Ishikawa (cell line): Measurements from ENCODE around the gene AP4S1.
A peak's percentile ranks its signal among the peaks of the same experiment; 100 is the strongest.

Experiments
- CEBPB ChIP-seq: IDR thresholded peaks from 2 replicates; pipeline ENCODE4 v1.6.1; 2012
- CREB1 ChIP-seq: IDR thresholded peaks from 2 replicates; pipeline ENCODE4 v1.6.1; 2012; ENCODE audit warnings: low read depth
- EGR1 ChIP-seq: IDR thresholded peaks from 2 replicates; pipeline ENCODE4 v1.6.1; 2012
- EP300 ChIP-seq: IDR thresholded peaks from 2 replicates; pipeline ENCODE4 v1.6.1; 2012; ENCODE audit warnings: borderline replicate concordance
- FOXM1 ChIP-seq: IDR thresholded peaks from 2 replicates; pipeline ENCODE4 v1.6.1; 2012; ENCODE audit warnings: low read depth, borderline replicate concordance
- NFIC ChIP-seq: IDR thresholded peaks from 2 replicates; pipeline ENCODE4 v1.6.1; 2012
- RAD21 ChIP-seq: IDR thresholded peaks from 2 replicates; pipeline ENCODE4 v1.6.1; 2012; ENCODE audit warnings: low read depth
- TAF1 ChIP-seq: IDR thresholded peaks from 2 replicates; pipeline ENCODE4 v1.6.1; 2012; ENCODE audit warnings: low read depth, mild to moderate bottlenecking
- TCF12 ChIP-seq: IDR thresholded peaks from 2 replicates; pipeline ENCODE4 v1.6.1; 2012; ENCODE audit warnings: low read depth
- TEAD4 ChIP-seq: IDR thresholded peaks from 2 replicates; pipeline ENCODE4 v1.6.1; 2012
- YY1 ChIP-seq: IDR thresholded peaks from 2 replicates; pipeline ENCODE4 v1.6.1; 2012; ENCODE audit warnings: low read depth
- ZBTB7A ChIP-seq: IDR thresholded peaks from 2 replicates; pipeline ENCODE4 v1.6.1; 2012; ENCODE audit warnings: low read depth
- TF ChIP-seq, protein P1 (sequence below): IDR thresholded peaks from 2 replicates; pipeline ENCODE4 v1.6.1; 2012
- TF ChIP-seq, protein P2 (sequence below): IDR thresholded peaks from 2 replicates; pipeline ENCODE4 v1.6.1; 2012
- TF ChIP-seq, protein P3 (sequence below): IDR thresholded peaks from 2 replicates; pipeline ENCODE4 v1.6.1; 2012; ENCODE audit warnings: low read depth, mild to moderate bottlenecking

AP4S1 gene, protein sequence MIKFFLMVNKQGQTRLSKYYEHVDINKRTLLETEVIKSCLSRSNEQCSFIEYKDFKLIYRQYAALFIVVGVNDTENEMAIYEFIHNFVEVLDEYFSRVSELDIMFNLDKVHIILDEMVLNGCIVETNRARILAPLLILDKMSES

DNA sequence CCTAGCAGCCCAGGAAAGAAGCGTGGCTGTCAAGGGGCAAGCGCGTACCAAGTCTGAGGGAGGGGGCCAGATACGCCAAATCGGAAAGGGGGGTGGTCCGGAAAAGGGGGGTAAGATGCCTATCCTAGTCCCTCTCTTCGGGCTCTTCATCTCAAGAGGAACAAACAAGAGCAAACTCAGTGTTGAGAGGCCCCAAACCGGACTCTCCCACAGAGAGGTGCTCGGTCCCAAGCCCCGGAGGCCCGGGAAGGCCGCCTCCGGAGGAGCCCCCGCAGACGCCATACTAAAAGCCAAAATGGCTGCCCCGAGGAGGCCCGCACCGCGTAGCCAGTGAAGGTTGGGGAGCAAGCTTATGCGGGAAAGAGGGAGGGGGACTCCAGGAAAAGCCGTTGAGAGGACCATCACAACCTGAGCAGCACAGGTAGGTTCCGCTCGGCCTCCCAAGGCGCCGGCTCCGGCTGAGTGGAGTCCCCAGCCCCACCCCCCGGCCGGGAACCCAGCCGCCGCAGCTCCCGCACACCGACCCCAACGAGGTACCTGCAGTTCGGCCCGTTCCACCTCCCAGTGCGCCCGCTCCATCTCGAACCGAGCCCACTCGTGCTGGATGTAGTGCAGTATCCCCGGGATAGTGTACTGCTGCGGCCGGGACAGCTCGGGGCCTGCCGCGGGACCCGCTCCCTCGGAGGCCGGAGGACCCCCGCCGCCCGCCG lies at the start of gene AP4S1:
Gene AP4S1 (plus strand): TSS at position 283 of the 710 bp plus-strand sequence. CDS start 40,548 bp downstream, outside the sequence.
- TF ChIP-seq CREB1 (no peak), EGR1 (peak; percentile 30; the same call in 1 of the 2 replicates), TAF1 (peak; percentile 61), ZBTB7A (0 out of 2 replicates have a peak, but pooled peaks have one; percentile 28), EP300 (no peak), TCF12 (0 out of 2 replicates have a peak, but pooled peaks have one; percentile 12), YY1 (peak; percentile 93)
- TF ChIP-seq, protein P1, sequence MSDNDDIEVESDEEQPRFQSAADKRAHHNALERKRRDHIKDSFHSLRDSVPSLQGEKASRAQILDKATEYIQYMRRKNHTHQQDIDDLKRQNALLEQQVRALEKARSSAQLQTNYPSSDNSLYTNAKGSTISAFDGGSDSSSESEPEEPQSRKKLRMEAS: no peak; the same call in 1 of the 2 replicates
- TF ChIP-seq, protein P2, sequence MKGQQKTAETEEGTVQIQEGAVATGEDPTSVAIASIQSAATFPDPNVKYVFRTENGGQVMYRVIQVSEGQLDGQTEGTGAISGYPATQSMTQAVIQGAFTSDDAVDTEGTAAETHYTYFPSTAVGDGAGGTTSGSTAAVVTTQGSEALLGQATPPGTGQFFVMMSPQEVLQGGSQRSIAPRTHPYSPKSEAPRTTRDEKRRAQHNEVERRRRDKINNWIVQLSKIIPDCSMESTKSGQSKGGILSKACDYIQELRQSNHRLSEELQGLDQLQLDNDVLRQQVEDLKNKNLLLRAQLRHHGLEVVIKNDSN: no peak

DNA sequence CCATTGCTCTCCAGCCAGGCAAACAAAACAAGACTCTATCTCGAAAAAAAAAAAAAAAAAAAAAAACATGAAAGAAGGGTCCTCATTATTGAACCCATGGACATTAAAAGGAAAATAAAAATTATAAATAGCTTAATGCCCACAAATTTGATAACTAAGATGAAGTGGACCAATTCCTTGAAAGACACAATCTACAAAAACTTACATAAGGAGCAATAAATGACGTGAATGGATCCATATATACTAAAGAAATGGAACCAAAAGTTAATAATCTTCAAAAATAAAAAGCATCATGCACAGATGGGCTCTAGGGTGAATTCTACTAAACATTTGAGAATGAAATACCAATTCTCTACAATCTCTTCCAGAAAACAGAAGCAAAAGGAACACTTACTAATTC lies 47.7 kb upstream of the AP4S1 start:
- no peak for TF ChIP-seq CEBPB
- TF ChIP-seq, protein P1: no peak
- no peak for TF ChIP-seq TEAD4
- no peak for TF ChIP-seq RAD21

DNA sequence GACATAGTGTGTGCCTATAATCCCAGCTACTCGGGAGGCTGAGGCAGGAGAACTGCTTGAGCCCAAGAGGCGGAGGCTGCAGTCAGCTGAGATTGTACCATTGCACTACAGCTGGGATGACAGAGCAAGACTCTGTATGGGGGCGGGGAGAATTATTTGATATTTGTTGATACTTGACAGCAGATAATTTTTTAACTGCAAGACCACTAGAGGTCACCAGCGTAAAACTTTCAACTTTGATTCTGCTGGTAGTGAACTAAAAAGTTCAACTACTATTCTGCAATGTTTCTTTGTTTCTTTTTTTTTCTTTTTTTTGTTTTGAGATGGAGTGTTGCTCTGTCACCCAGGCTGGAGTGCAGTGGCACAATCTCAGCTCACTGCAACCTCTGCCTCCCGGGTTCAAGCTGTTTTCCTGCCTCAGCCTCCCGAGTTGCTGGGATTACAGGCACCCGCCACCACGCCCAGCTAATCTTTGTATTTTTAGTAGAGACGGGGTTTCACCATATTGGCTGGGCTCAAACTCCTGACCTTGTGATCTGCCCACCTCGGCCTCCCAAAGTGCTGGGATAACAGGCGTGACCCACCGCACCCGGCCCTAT lies 45.2 kb upstream of the AP4S1 start:
- peak; percentile 68 for TF ChIP-seq RAD21

DNA sequence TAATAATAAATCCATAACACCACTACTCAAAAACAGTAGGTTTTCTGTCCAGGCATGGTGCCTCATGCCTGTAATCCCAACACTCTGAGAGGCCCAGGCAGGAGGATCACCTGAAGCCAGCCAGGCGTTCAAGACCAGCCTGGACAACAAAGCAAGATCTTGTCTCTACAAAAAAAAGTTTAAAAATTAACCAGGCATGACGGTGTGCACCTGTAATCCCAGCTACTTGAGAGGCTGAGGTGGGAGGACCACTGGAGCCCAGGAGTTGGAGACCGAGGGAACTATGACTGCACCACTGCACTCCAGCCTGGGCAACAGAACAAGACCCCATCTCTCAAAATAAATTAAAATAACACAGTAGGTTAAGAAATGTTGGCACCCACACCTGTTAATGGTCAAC lies 44.5 kb upstream of the AP4S1 start:
- TF ChIP-seq EGR1: no peak
- no peak for TF ChIP-seq EP300
- no peak for TF ChIP-seq ZBTB7A
- TF ChIP-seq, protein P1: no peak

DNA sequence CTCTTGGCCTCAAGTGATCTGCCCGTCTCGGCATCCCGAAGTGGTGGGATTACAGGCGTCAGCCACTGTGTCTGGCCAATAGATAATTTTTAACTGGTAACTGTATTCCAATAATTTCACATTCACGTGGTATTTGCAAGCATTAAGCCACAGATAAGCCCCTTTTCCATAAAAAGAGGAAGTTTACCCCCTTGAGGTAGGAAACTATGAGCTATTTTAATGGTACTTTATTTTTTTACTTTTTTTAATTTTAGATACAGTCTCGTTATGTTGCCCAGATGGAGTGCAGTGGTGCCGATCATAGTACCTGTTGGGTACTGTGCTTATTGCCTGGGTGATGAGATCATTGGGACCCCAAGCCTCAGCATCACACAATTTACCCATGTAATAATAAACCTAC lies 42.9 kb upstream of the AP4S1 start:
- TF ChIP-seq TEAD4: no peak

DNA sequence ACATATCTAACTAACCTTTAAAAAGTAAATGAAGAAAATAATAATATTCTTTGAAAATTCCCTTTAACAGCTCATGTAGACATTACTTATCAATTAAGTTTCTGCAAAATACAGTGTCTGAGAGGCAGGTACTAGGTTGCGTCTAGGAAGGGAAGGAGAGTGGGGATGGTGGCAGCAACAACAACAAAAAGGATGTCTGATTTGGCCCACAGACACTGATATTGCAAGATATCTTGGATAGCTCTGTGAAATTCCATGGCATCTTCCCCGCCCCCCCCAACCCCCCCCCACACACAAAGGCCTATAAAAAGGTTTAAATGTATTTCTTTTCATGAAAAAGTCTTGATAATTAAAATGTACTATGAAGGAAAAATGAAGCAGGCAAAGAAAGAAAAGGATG lies 41.6 kb upstream of the AP4S1 start:
- TF ChIP-seq TEAD4 (no peak), EP300 (no peak), ZBTB7A (no peak), CREB1 (no peak)
- TF ChIP-seq, protein P3, sequence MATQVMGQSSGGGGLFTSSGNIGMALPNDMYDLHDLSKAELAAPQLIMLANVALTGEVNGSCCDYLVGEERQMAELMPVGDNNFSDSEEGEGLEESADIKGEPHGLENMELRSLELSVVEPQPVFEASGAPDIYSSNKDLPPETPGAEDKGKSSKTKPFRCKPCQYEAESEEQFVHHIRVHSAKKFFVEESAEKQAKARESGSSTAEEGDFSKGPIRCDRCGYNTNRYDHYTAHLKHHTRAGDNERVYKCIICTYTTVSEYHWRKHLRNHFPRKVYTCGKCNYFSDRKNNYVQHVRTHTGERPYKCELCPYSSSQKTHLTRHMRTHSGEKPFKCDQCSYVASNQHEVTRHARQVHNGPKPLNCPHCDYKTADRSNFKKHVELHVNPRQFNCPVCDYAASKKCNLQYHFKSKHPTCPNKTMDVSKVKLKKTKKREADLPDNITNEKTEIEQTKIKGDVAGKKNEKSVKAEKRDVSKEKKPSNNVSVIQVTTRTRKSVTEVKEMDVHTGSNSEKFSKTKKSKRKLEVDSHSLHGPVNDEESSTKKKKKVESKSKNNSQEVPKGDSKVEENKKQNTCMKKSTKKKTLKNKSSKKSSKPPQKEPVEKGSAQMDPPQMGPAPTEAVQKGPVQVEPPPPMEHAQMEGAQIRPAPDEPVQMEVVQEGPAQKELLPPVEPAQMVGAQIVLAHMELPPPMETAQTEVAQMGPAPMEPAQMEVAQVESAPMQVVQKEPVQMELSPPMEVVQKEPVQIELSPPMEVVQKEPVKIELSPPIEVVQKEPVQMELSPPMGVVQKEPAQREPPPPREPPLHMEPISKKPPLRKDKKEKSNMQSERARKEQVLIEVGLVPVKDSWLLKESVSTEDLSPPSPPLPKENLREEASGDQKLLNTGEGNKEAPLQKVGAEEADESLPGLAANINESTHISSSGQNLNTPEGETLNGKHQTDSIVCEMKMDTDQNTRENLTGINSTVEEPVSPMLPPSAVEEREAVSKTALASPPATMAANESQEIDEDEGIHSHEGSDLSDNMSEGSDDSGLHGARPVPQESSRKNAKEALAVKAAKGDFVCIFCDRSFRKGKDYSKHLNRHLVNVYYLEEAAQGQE: no peak
- TF ChIP-seq, protein P2: no peak

DNA sequence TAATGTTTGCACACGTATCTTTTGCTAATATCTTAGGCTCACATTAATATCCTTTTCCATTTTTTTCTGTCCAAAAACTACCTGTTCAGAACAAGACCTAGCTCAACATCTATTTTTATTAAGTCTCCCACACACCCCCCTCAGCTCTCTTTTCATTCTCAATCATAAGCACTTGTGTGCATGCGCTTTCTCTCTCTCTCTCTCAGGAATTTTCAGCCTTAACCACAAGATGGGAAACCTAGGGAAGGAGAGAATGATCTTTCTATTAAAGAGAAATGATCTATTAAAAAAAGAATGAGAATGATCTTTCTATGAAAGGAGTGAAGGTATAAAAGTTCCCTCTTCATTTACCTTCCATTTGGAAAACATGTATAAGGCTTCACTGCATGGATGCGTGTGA lies 39.7 kb upstream of the AP4S1 start:
- TF ChIP-seq TCF12 (no peak), ZBTB7A (no peak), CREB1 (no peak), NFIC (no peak), EP300 (no peak), CEBPB (no peak), RAD21 (no peak), TEAD4 (no peak), FOXM1 (no peak), YY1 (no peak)
- TF ChIP-seq, protein P1: no peak
- TF ChIP-seq, protein P3: no peak
- TF ChIP-seq, protein P2: no peak
